Sigmoid colon (tissue), 4 donors: ENCODE measurements around the gene PCSK2.

Experiments
- CTCF ChIP-seq, 4 experiments: fragments of 450-650 bp in 3 of 4; fragments of 200-600 bp in 1 of 4; IDR thresholded peaks; one replicate each; pipeline ENCODE4 v1.5.1; 2016 to 2019; ENCODE audit warnings: antibody characterized with exemption in 4 of 4, mild to moderate bottlenecking in 3 of 4, moderate library complexity in 2 of 4
- EP300 ChIP-seq, 4 donors: sonication (generic); formaldehyde crosslinking; IDR thresholded peaks; one replicate each; pipeline ENCODE4 v1.6.1; 2017; ENCODE audit warnings: antibody characterized with exemption in 4 of 4
- POLR2A ChIP-seq, 2 donors: fragments of 450-650 bp; IDR thresholded peaks; one replicate each; pipeline ENCODE4 v1.6.1; 2016; ENCODE audit warnings: antibody characterized with exemption in 2 of 2, mild to moderate bottlenecking in 2 of 2, moderate library complexity in 2 of 2
- POLR2AphosphoS5 ChIP-seq, 4 donors: sonication (generic); formaldehyde crosslinking; IDR thresholded peaks; one replicate each; pipeline ENCODE4 v1.6.1; 2017; ENCODE audit warnings: antibody characterized with exemption in 4 of 4

GRCh38 chr20:17210983-17211382, 15.9 kb upstream of the PCSK2 start:
- TF ChIP-seq CTCF (IDR thresholded peaks at IDR 0.05) (no peak), POLR2A (IDR thresholded peaks at IDR 0.05) (no peak), POLR2AphosphoS5 (IDR thresholded peaks at IDR 0.05) (no peak), EP300 (IDR thresholded peaks at IDR 0.05) (no peak)
